Loucy (cell line): Measurements from ENCODE around the gene COX8C.

Source experiments
- H2AFZ ChIP-seq: fragments of 200-600 bp; sonication (generic); 2 replicates; pipeline ENCODE4 v1.6.0; 2016; ENCODE audit warnings: antibody characterized with exemption, mild to moderate bottlenecking, low read length, moderate library complexity
- H3F3A ChIP-seq: fragments of 200-600 bp; 2 replicates; pipeline ENCODE4 v1.6.0; 2016; ENCODE audit warnings: antibody characterized with exemption, low read depth, mild to moderate bottlenecking
- H3K27me3 ChIP-seq: fragments of 200-600 bp; sonication (generic); 2 replicates; pipeline ENCODE4 v1.6.1; 2014; ENCODE audit warnings: low read length, mild to moderate bottlenecking; ENCODE audit not compliant: insufficient read depth, poor library complexity, severe bottlenecking
- H3K36me3 ChIP-seq: fragments of 200-600 bp; sonication (generic); 2 replicates; pipeline ENCODE4 v1.6.1; 2016; ENCODE audit warnings: low read length; ENCODE audit not compliant: insufficient read depth
- H3K4me1 ChIP-seq: fragments of 200-600 bp; sonication (generic); 2 replicates; pipeline ENCODE4 v1.5.1; 2014; ENCODE audit warnings: low read length, mild to moderate bottlenecking; ENCODE audit not compliant: insufficient read depth, poor library complexity, severe bottlenecking
- H3K4me2 ChIP-seq: fragments of 200-600 bp; sonication (generic); 2 replicates; pipeline ENCODE4 v1.6.0; 2014; ENCODE audit warnings: antibody characterized with exemption, low read length, low read depth, mild to moderate bottlenecking; ENCODE audit not compliant: poor library complexity, severe bottlenecking
- H3K4me3 ChIP-seq: fragments of 200-600 bp; sonication (generic); 2 replicates; pipeline ENCODE4 v1.5.1; 2014; ENCODE audit warnings: low read length, mild to moderate bottlenecking, mixed read lengths; ENCODE audit not compliant: poor library complexity, severe bottlenecking
- H3K79me2 ChIP-seq: fragments of 200-600 bp; sonication (generic); 2 replicates; pipeline ENCODE4 v1.6.1; 2014; ENCODE audit warnings: low read length; ENCODE audit not compliant: insufficient read depth
- H3K9ac ChIP-seq: fragments of 200-600 bp; sonication (generic); 2 replicates; pipeline ENCODE4 v1.6.0; 2014; ENCODE audit warnings: mild to moderate bottlenecking, low read depth, low read length, moderate library complexity; ENCODE audit not compliant: poor library complexity, severe bottlenecking
- H3K9me2 ChIP-seq: fragments of 200-600 bp; sonication (generic); replicated peaks from 2 replicates; pipeline ENCODE4 v1.6.1; 2016; ENCODE audit warnings: low read depth, low read length, mixed read lengths
- H3K9me3 ChIP-seq: fragments of 200-600 bp; sonication (generic); 2 replicates; pipeline ENCODE4 v1.6.1; 2014; ENCODE audit warnings: mild to moderate bottlenecking, antibody characterized with exemption, low read length, low read depth; ENCODE audit not compliant: insufficient read depth
- H4K20me1 ChIP-seq: fragments of 200-600 bp; sonication (generic); 2 replicates; pipeline ENCODE4 v1.6.0; 2014; ENCODE audit warnings: antibody characterized with exemption, low read length, mild to moderate bottlenecking; ENCODE audit not compliant: insufficient read depth, poor library complexity, severe bottlenecking
- CTCF ChIP-seq: fragments of 200-600 bp; sonication (generic); conservative IDR thresholded peaks from 2 replicates; pipeline ENCODE4 v1.5.1; 2014; ENCODE audit warnings: mild to moderate bottlenecking, antibody characterized with exemption, low read length
- EZH2phosphoT487 ChIP-seq: fragments of 200-600 bp; IDR thresholded peaks from 2 replicates; pipeline ENCODE4 v1.6.1; 2018; ENCODE audit warnings: antibody characterized with exemption, mild to moderate bottlenecking, moderate library complexity, borderline replicate concordance

COX8C gene

DNA sequence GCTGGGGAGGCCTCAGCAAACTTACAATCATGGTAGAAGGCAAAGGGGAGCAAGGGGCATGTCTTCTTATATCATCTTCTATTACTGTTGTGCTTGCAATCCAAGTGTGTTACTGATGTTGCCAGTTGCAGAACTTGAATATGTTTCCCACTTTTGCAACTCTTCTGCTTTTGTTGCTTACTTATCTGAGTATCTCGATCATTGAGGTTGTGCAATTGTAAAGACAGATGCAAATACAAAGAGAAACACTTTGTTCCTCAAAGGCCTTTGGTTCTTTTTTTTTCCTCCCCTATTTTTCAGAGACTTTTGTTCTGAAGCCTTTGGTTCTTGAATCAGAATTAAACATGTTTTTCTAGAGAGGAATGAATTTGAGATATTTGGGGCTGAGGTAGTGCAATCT is 3.7 kb upstream of the COX8C start:
- TF ChIP-seq CTCF (no peak), EZH2phosphoT487 (no peak)
- H3F3A ChIP-seq: peaks cover 10% of the 10 kb centered on the region
- peaks cover 29% of the 10 kb centered on the region for H3K79me2 ChIP-seq
- no peaks in the 10 kb centered on the region for H3K9me2 ChIP-seq
- H3K36me3 ChIP-seq: no peaks in the 10 kb centered on the region; the same call in 1 of the 2 replicates
- peaks cover 36% of the 10 kb centered on the region for H3K9me3 ChIP-seq
- H2AFZ ChIP-seq: no peak overlapping the region
- no peaks in the 10 kb centered on the region for H3K27me3 ChIP-seq
- H3K9ac ChIP-seq: peak overlapping the region; percentile 58
- peak overlapping the region; percentile 97 for H3K4me2 ChIP-seq
- H4K20me1 ChIP-seq: no peaks in the 10 kb centered on the region
- H3K4me1 ChIP-seq: peaks cover 44% of the 10 kb centered on the region
- peak overlapping the region; percentile 75 for H3K4me3 ChIP-seq

GRCh38 chr14:93343797-93344196 is 3.2 kb upstream of the COX8C start:
- Histone ChIP-seq H3K9ac (peak overlapping the region; percentile 58), H3K9me2 (no peaks in the 10 kb centered on the region), H3K4me2 (peak overlapping the region; percentile 97), H3K79me2 (peaks cover 29% of the 10 kb centered on the region), H3K36me3 (no peaks in the 10 kb centered on the region; the same call in 1 of the 2 replicates), H2AFZ (no peak overlapping the region), H3K27me3 (no peaks in the 10 kb centered on the region), H4K20me1 (no peaks in the 10 kb centered on the region), H3F3A (peaks cover 16% of the 10 kb centered on the region), H3K9me3 (peaks cover 36% of the 10 kb centered on the region), H3K4me1 (peaks cover 49% of the 10 kb centered on the region), H3K4me3 (peak overlapping the region; percentile 75)
- no peak for TF ChIP-seq CTCF
- TF ChIP-seq EZH2phosphoT487: no peak

- peak overlapping the region; percentile 94 for H3K9ac ChIP-seq
- H4K20me1 ChIP-seq: no peaks in the 10 kb centered on the region
- peak overlapping the region; percentile 97 for H3K4me2 ChIP-seq
- H3K4me1 ChIP-seq: peaks cover 84% of the 10 kb centered on the region
- H3K9me2 ChIP-seq: no peaks in the 10 kb centered on the region
- H3F3A ChIP-seq: peaks cover 26% of the 10 kb centered on the region
- TF ChIP-seq EZH2phosphoT487 (no peak), CTCF (no peak)
- no peak overlapping the region for H2AFZ ChIP-seq
- H3K4me3 ChIP-seq: peak overlapping the region; percentile 75
- H3K79me2 ChIP-seq: peaks cover 60% of the 10 kb centered on the region
- H3K36me3 ChIP-seq: no peaks in the 10 kb centered on the region
- H3K9me3 ChIP-seq: peaks cover 20% of the 10 kb centered on the region
- no peaks in the 10 kb centered on the region for H3K27me3 ChIP-seq
These were observed 868 bp downstream of the COX8C start for GRCh38 chr14:93347850-93348249.
